AG04450 (cell line): ENCODE results near the gene ZNF19. TPM values are rescaled to one million over a fixed set of nuclear protein-coding genes. Genes with fewer than 3 reads are reported as not detected.

Experiments
- CTCF ChIA-PET: fragments of 300-600, 350-600 bp; formaldehyde crosslinking; extraction: SDS; loops from one replicate; lab custom pipeline; 2022; ENCODE audit warnings: antibody characterized with exemption, inconsistent platforms; lab: Charles Lee
- POLR2A ChIA-PET: fragments of 350-600 bp; formaldehyde crosslinking; extraction: SDS; loops from one replicate; lab custom pipeline; 2021; ENCODE audit warnings: antibody characterized with exemption, inconsistent platforms; lab: Yijun Ruan, JAX
- DNase-seq: peaks from one replicate; pipeline ENCODE4 v3.0.0-alpha.2; 2011; ENCODE audit warnings: low read depth, low spot score
- H3K27ac ChIP-seq: one replicate; pipeline ENCODE4 v1.5.1; 2012; ENCODE audit warnings: low read depth, low read length, control low read depth
- H3K27me3 ChIP-seq: one replicate; pipeline ENCODE4 v1.6.0; 2012; ENCODE audit warnings: low read length; ENCODE audit not compliant: control insufficient read depth, insufficient read depth
- H3K4me3 ChIP-seq: 2 replicates; pipeline ENCODE4 v1.5.1; 2011; ENCODE audit warnings: mild to moderate bottlenecking, low read depth, low read length, control low read depth
- H3K9me3 ChIP-seq: 2 replicates; pipeline ENCODE4 v1.5.1; 2012; ENCODE audit warnings: low read length; ENCODE audit not compliant: control insufficient read depth, insufficient read depth
- polyA plus RNA-seq: library from polyadenylated mRNA; depleted of rRNA; stranded (reverse); fragments of >200 nt; gene quantifications from 2 replicates; pipeline ENCODE4 v1.2.3, GENCODE V29; 2011
- TF ChIP-seq, protein P1 (sequence below): IDR thresholded peaks from 2 replicates; pipeline ENCODE4 v1.5.1; 2011; ENCODE audit warnings: low read depth, low read length, control low read depth, inconsistent platforms

ZNF19 gene
- polyA plus RNA-seq, 1 experiment, result 2.0 TPM

DNA sequence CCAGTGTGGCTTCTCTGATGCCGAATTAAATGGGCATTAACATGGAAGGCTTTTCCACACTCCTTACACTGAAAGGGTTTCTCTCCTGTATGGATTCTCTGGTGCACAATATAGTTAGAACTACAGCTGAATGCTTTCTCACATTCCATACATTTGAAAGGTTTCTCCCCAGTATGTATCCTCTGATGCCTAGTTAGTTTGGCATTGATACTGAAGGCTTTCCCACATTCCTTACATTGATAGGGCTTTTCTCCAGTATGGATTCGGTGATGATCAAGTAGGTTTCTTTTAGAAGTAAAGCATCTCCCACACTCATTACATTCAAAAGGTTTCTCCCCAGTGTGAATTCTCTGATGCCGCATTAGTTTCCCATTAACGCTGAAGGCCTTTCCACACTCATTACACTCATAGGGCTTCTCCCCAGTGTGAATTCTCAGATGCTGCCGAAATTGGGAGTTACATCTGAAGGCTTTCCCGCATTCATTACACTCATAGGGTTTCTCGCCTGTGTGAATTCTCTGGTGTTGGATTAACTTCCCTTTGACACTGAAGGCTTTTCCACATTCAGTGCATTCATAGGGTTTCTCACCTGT is 40.8 kb downstream of the ZNF19 start:
- no peak for DNase-seq
- Histone ChIP-seq H3K4me3 (no peak overlapping the region), H3K27ac (no peak overlapping the region), H3K27me3 (no peaks in the 10 kb centered on the region), H3K9me3 (peaks cover 70% of the 10 kb centered on the region)
- ChIA-PET CTCF (interaction anchor here (1.2 kb wide), 1 partner anchor 51 kb away, joined by 4 read pairs; no protein-coding TSS in a partner anchor), POLR2A (no interaction called here)
- TF ChIP-seq, protein P1, sequence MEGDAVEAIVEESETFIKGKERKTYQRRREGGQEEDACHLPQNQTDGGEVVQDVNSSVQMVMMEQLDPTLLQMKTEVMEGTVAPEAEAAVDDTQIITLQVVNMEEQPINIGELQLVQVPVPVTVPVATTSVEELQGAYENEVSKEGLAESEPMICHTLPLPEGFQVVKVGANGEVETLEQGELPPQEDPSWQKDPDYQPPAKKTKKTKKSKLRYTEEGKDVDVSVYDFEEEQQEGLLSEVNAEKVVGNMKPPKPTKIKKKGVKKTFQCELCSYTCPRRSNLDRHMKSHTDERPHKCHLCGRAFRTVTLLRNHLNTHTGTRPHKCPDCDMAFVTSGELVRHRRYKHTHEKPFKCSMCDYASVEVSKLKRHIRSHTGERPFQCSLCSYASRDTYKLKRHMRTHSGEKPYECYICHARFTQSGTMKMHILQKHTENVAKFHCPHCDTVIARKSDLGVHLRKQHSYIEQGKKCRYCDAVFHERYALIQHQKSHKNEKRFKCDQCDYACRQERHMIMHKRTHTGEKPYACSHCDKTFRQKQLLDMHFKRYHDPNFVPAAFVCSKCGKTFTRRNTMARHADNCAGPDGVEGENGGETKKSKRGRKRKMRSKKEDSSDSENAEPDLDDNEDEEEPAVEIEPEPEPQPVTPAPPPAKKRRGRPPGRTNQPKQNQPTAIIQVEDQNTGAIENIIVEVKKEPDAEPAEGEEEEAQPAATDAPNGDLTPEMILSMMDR, result no peak

DNA sequence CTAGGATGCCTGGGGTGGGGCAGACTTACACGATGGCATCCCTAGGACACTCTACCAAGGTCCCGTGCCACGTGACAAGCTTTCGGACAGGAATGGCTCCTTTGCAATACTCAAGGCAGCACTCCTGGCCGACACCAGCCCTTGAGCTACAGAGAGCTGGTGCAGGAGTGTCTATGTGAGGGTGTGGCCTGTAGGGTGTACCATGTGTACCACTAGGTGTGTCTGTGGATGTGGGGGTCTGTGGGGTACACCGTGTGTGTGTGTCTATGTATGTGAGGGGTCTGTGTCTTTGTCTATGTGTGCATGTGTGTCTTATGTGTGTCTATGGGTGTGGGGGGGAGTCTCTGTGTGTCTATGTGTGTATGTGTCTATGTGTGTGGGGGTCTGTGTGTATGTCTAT is 45.4 kb downstream of the ZNF19 start:
- TF ChIP-seq, protein P1, result no peak
- no peaks in the 10 kb centered on the region for H3K27me3 ChIP-seq
- peaks cover 72% of the 10 kb centered on the region for H3K9me3 ChIP-seq
- H3K27ac ChIP-seq, result no peak overlapping the region
- POLR2A ChIA-PET, result no interaction called here
- CTCF ChIA-PET, result no interaction called here
- no peak overlapping the region for H3K4me3 ChIP-seq
- no peak for DNase-seq

DNA sequence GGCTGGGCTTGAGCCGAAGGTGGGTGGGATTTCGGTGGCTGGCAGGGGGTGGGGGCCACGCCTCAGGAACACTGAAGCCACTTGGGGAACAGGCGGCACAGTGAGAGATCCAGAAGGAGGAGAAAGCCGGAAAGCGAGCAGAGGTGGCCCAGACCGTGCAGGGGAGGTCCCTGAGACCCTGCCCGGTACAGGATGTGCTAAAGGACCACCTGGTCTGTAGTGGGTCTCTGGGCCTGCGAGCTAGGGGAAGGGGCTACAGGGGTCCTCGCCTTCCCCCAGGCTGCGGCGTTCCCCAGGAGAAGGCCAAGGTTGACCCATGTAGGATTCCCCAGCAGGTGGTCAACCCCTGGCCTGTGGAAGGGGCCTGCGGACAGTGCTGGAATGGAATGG is 47.1 kb downstream of the ZNF19 start, which contains the start of gene TLE7:
Gene TLE7, minus strand, starts transcription at position 4 of the 390 bp plus-strand sequence. CDS start 8,730 bp downstream, outside the sequence.
- POLR2A ChIA-PET, result no interaction called here
- TF ChIP-seq, protein P1, result no peak

DNA sequence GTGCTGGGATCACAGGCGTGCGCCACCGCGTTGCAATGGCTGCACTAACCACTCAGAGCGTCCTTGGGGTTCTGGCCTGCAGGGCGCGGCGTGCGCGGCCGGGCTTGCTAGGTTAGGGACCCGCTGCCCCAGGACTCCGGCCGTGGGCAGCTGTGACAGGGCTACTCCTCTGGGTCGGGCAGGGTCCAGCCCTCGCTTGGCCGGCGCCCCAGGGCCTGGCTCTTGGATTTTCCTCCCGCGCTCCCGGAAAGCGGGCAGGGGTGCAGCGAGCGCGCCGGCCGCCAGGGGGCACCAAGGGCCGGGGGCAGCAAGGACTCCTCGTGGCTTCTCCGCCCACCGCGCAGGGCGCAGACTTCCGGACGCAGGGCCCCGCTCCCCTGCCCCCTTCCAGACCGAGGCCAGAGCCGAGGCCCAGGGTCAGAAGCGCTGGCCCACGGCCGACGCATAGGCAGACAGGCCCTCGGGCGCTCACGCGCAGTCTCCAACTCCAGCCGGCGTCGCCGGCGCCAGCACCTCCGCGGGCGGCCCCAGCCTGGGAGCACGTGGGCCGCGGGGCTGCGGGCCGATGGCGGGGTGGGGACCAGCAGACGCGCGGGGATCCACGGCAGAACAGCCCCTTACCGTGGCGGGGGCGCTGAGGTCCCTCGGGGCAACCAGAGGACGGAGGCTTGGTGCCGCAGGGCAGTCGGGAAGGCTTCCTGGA is 47.6 kb downstream of the ZNF19 start:
- no peak overlapping the region for H3K27ac ChIP-seq

More for the DNA sequence above, 47.1 kb downstream of the ZNF19 start, which contains the start of gene TLE7:
- no peaks in the 10 kb centered on the region for H3K27me3 ChIP-seq
- no peak within 1 kb of the TSS for H3K27ac ChIP-seq
- peaks cover 59% of the 10 kb centered on the region for H3K9me3 ChIP-seq
- DNase-seq, result no peak
- CTCF ChIA-PET, result no interaction called here
- no peak within 1 kb of the TSS for H3K4me3 ChIP-seq

More for the DNA sequence above, 47.6 kb downstream of the ZNF19 start:
- TF ChIP-seq, protein P1, result peak; percentile 24; the same call in 1 of the 2 replicates
- Histone ChIP-seq H3K9me3 (peaks cover 55% of the 10 kb centered on the region), H3K4me3 (no peak overlapping the region), H3K27me3 (no peaks in the 10 kb centered on the region)
- CTCF ChIA-PET, result no interaction called here
- DNase-seq, result no peak
- POLR2A ChIA-PET, result no interaction called here
